GM18517 (cell line): ENCODE data around the gene MAP3K20.
"Not testable (repeated sequence)": the region's sequence is repeated elsewhere in the genome, so short reads cannot be mapped to it uniquely, and the experiment has no call there.

Source experiments
- ATAC-seq: cut with Tn5 transposase; IDR thresholded peaks from one replicate; pipeline ENCODE4 v1.9.1; 2021; ENCODE audit warnings: mild to moderate bottlenecking, moderate library complexity; ENCODE audit not compliant: unreplicated experiment

The MAP3K20 gene

GRCh38 chr2:173301549-173301948 lies 225.9 kb downstream of the MAP3K20 start:
- ATAC-seq = not testable (repeated sequence)

GRCh38 chr2:173305303-173305702 lies 229.7 kb downstream of the MAP3K20 start:
- no peak for ATAC-seq

- ATAC-seq = no peak
Observed at GRCh38 chr2:173307293-173307692, 231.6 kb downstream of the MAP3K20 start.

GRCh38 chr2:173309370-173309769 lies 233.7 kb downstream of the MAP3K20 start:
- ATAC-seq = not testable (repeated sequence)

- no peak for ATAC-seq
Observed at GRCh38 chr2:173311844-173312606, 236.4 kb downstream of the MAP3K20 start.
